ENCODE measurements around the gene PBX3.

- TF ChIP-seq CTCF (optimal IDR thresholded peaks at IDR 0.05 in 1 of 3, IDR thresholded peaks at IDR 0.05 in 1 of 3, conservative IDR thresholded peaks at IDR 0.05 in 1 of 3; ENCODE audit: extremely low read depth in 1 of 3, insufficient read depth in 2 of 3, low read length in 3 of 3), result no peak
- TF ChIP-seq EZH2 (IDR thresholded peaks at IDR 0.05; ENCODE audit: low read length), result no peak
Measured at GRCh38 chr9:126000256-126000655, 253.1 kb downstream of the PBX3 start.
